ENCODE results near the gene KLHL1.

DNA sequence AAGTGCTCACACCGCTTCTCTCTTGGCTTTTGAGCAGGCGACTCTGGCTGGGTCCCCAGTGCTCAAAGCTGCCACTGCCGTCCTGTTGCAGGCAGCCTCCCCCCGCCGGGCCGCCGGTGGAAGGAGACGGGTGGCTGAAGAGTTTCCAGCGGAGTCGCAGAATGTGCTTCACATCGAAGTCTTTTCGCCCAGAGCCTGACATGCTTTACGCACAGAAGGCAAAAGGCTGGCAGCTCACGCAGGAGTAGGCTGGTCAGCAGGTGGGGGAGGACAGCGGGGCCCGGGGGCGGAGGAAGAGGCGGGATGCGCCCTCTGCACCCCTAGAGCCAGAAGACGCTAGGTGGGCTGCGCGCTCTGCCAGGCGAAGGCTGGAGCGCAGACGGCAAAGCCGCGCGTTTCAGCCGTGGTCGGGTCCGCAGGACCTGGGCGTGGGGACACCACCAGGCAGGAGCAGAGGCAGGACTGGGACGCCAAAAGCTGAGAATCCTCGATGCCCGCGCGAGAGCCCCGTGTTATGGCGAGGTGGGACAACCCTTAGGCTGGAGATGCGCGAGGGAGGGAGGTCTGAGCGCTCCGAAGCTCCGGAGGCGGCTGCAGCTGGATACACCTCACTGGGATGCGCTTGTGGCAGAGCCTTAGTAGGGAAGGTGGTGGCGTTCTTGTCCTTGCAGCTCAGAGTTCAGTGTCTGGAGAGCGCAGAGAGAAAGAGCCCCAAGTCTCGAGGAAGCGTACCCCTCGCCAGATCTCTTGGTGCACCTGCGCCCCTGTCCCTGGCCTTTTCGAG is 562 bp downstream of the KLHL1 start, which contains the start of gene ATXN8OS:
- TF ChIP-seq EZH2 (IDR thresholded peaks at IDR 0.05; ENCODE audit: insufficient read depth, poor library complexity, severe bottlenecking), result no peak
- no peak for TF ChIP-seq EZH2phosphoT487 (IDR thresholded peaks at IDR 0.05; ENCODE audit: insufficient read depth, low read depth)

Data from GM23248 (cell line).